ENCODE data around the gene PIWIL1.

The PIWIL1 gene

DNA sequence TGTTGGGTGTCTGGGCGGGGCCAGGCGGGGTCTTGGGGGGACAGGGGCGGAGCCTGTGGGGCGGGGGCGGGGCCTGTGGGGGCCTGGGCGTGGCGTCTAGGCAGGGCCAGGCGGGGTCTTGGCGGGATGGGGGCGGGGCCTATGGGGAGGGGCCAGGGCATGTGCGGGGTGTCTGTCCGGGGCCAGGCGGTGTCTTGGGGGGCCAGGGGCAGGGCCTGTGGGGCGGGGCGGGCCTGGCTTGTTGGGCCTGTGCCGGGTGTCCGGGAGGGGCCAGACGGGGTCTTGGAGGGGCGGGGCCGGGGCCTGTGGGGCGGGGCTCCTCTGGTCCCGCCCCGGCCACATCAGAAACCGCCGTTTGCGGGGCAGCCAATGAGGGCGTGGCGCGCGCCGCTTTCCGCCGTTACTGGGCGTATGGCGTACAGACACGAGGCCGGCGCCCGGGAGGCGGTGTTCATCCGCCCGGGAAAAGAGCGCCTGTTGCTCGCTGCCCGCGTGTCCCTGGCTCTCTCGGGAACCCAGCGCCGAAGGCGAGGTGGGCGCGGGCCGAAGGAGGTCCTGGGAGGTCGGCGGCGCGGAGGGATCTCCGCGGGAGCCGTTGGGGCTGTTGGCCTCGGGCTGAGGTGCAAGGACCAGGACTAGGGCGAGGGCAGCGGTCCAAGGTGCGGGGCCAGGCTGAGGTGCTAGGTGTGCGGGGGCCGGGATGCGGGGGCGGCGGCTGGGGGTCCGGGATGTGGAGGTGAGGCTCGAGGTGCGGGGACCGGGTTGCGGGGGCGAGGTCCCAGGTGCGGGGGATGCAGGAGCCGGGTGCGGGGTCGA is at the start of gene PIWIL1:
Gene PIWIL1 (plus strand): TSS at position 400 of the 816 bp plus-strand sequence. CDS start 4,705 bp downstream, outside the sequence.
- TF ChIP-seq, protein P1, sequence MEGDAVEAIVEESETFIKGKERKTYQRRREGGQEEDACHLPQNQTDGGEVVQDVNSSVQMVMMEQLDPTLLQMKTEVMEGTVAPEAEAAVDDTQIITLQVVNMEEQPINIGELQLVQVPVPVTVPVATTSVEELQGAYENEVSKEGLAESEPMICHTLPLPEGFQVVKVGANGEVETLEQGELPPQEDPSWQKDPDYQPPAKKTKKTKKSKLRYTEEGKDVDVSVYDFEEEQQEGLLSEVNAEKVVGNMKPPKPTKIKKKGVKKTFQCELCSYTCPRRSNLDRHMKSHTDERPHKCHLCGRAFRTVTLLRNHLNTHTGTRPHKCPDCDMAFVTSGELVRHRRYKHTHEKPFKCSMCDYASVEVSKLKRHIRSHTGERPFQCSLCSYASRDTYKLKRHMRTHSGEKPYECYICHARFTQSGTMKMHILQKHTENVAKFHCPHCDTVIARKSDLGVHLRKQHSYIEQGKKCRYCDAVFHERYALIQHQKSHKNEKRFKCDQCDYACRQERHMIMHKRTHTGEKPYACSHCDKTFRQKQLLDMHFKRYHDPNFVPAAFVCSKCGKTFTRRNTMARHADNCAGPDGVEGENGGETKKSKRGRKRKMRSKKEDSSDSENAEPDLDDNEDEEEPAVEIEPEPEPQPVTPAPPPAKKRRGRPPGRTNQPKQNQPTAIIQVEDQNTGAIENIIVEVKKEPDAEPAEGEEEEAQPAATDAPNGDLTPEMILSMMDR (IDR thresholded peaks at IDR 0.05; ENCODE audit: low read depth, low read length), result no peak
- no peak within 1 kb of the TSS for H3K4me3 ChIP-seq (ENCODE audit: low read depth, low read length)
- peaks cover 12% of the 10 kb centered on the region for H3K27me3 ChIP-seq (ENCODE audit: insufficient read depth, low read depth, severe bottlenecking)
- no peaks in the 10 kb centered on the region for H3K9me3 ChIP-seq (ENCODE audit: severe bottlenecking)
- H3K27ac ChIP-seq, result no peak within 1 kb of the TSS
- H3K36me3 ChIP-seq, result no peaks in the 10 kb centered on the region
- no peak for DNase-seq

DNA sequence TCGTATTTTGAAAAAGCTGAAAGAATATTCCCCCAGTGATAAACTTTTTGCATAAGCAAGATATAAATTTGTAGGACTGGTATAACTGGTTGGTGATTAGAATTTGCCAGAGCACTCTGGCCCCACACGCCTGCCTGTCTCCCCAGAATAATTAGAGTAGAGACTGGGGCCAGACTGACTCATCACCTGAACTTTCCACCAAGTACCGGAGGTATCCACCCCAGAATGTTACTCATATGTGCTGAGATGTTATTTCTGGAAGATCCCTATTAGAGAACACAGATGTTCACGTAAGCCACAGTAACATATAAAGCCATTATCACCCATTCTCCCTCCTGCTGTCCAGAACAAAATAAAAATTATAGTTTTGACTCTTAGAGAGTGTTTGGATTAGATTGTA is 49.5 kb upstream of the PIWIL1 start:
- DNase-seq, result no peak
- TF ChIP-seq, protein P1 (IDR thresholded peaks at IDR 0.05; ENCODE audit: low read depth, low read length), result no peak
- Histone ChIP-seq H3K27ac (no peak overlapping the region), H3K36me3 (no peaks in the 10 kb centered on the region), H3K9me3 (ENCODE audit: severe bottlenecking) (peaks cover 19% of the 10 kb centered on the region), H3K27me3 (ENCODE audit: insufficient read depth, low read depth, severe bottlenecking) (no peaks in the 10 kb centered on the region), H3K4me3 (ENCODE audit: low read depth, low read length) (no peak overlapping the region)

DNA sequence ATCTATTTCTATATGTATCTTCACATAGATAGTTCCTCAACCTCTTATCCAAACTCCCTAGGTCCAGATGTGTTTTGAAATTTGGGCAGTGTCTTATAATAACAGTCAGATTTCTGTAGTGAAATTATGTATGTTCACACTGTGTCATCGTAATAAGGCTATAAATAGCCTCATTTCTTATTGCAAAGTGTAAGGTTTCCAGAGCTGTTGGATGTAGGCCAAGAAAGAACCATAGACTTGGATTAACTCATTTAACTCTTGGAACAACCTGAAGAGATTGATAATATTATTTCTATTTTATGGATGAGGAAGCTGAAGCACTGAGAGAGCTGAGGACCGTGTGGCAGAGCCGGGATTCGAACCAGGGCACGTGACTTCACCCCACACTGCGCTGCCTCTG is 49.0 kb upstream of the PIWIL1 start:
- Histone ChIP-seq H3K27me3 (ENCODE audit: insufficient read depth, low read depth, severe bottlenecking) (no peaks in the 10 kb centered on the region), H3K27ac (no peak overlapping the region), H3K36me3 (no peaks in the 10 kb centered on the region), H3K4me3 (ENCODE audit: low read depth, low read length) (no peak overlapping the region), H3K9me3 (ENCODE audit: severe bottlenecking) (peaks cover 20% of the 10 kb centered on the region)
- no peak for DNase-seq
- TF ChIP-seq, protein P1 (IDR thresholded peaks at IDR 0.05; ENCODE audit: low read depth, low read length), result no peak

DNA sequence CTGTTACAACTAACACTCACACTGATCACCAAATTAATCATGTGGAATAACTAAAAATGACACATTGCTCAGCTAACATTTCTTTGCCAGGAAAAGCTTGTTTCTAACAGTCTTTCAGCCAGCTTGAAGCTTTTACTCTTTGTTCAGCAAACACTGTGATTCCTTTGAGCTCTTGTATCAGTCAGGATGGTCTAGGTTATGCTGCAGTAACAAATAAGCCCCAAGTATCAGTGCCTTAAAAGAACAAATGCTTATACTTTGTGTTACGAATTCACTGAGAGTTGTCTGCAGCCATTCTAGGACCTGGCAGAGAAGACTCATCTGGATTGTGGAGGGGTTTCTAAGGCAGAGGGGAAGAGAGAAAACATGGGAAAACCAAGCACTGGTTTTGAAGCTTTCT is 47.6 kb upstream of the PIWIL1 start:
- Histone ChIP-seq H3K27me3 (ENCODE audit: insufficient read depth, low read depth, severe bottlenecking) (no peaks in the 10 kb centered on the region), H3K27ac (no peak overlapping the region), H3K9me3 (ENCODE audit: severe bottlenecking) (peaks cover 16% of the 10 kb centered on the region), H3K4me3 (ENCODE audit: low read depth, low read length) (no peak overlapping the region), H3K36me3 (no peaks in the 10 kb centered on the region)
- DNase-seq, result no peak
- TF ChIP-seq, protein P1 (IDR thresholded peaks at IDR 0.05; ENCODE audit: low read depth, low read length), result no peak

DNA sequence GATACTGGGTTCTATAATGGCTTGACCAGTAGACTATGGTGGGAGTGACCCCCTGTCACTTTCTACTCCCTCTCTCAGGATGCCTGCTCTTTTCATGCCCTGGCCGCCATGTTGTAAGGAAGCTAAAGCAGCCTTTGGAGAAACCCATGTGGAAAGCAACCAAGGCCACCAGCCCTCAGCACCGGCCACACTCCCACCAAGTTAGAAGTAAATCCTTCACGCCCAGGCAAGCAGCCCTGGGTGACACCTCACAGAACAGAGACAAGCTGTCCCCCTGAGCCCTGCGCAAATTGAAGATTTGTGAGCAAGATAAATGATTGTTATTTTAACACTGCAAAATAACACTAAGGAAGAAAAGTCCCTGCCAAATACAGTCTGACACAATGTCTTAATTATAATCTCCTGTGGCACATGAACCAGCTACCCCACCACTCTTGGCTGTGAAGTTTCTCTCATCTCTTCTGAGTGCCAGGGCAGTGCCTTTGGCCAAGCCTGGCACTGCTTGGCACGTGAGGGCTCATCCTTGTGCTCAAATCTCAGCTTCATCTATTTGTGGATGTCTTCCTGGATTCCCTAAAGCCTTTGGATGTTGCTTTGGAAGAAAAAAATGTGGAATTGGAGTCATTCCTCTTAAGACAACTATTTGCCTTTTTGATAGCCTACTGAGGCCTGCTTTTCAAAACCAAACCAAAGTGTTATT is 39.2 kb upstream of the PIWIL1 start:
- TF ChIP-seq, protein P1 (IDR thresholded peaks at IDR 0.05; ENCODE audit: low read depth, low read length), result no peak
- Histone ChIP-seq H3K4me3 (ENCODE audit: low read depth, low read length) (no peak overlapping the region), H3K9me3 (ENCODE audit: severe bottlenecking) (no peaks in the 10 kb centered on the region), H3K27ac (no peak overlapping the region), H3K27me3 (ENCODE audit: insufficient read depth, low read depth, severe bottlenecking) (no peaks in the 10 kb centered on the region), H3K36me3 (no peaks in the 10 kb centered on the region)
- DNase-seq, result no peak

Measured in WERI-Rb-1 (cell line).